ENCODE data around the gene VSNL1.

Gene VSNL1

GRCh38 chr2:17615728-17616351, 75.3 kb downstream of the VSNL1 start:
- DNase-seq = no peak

- no peak for DNase-seq
Measured at GRCh38 chr2:17616405-17616804, 75.9 kb downstream of the VSNL1 start.

GRCh38 chr2:17617516-17617915, 77.0 kb downstream of the VSNL1 start:
- no peak for DNase-seq

- DNase-seq = no peak
Measured at GRCh38 chr2:17617955-17618354, 77.5 kb downstream of the VSNL1 start.

- no peak for DNase-seq
Measured at GRCh38 chr2:17620280-17620679, 79.8 kb downstream of the VSNL1 start.

GRCh38 chr2:17620841-17621240, 80.3 kb downstream of the VSNL1 start:
- no peak for DNase-seq

GRCh38 chr2:17621781-17622180, 81.3 kb downstream of the VSNL1 start:
- no peak for DNase-seq

- DNase-seq = no peak
Measured at GRCh38 chr2:17625446-17625845, 85.0 kb downstream of the VSNL1 start.

- no peak for DNase-seq
Measured at GRCh38 chr2:17626986-17627385, 86.5 kb downstream of the VSNL1 start.

GRCh38 chr2:17627434-17627833, 86.9 kb downstream of the VSNL1 start:
- no peak for DNase-seq

- DNase-seq = no peak
Measured at GRCh38 chr2:17628349-17629261, 88.1 kb downstream of the VSNL1 start.

- DNase-seq = no peak
Measured at GRCh38 chr2:17630089-17630488, 89.6 kb downstream of the VSNL1 start.

GRCh38 chr2:17634997-17635396, 94.5 kb downstream of the VSNL1 start:
- DNase-seq = no peak

GRCh38 chr2:17636257-17636656, 95.8 kb downstream of the VSNL1 start:
- no peak for DNase-seq

GRCh38 chr2:17637131-17637906, 96.8 kb downstream of the VSNL1 start:
- no peak for DNase-seq

GRCh38 chr2:17638196-17638743, 97.8 kb downstream of the VSNL1 start:
- no peak for DNase-seq

GRCh38 chr2:17640406-17640805, 99.9 kb downstream of the VSNL1 start:
- DNase-seq = no peak

- DNase-seq = no peak
Measured at GRCh38 chr2:17643031-17643615, 102.6 kb downstream of the VSNL1 start.

- DNase-seq = no peak
Measured at GRCh38 chr2:17644997-17645720, 104.7 kb downstream of the VSNL1 start.

GRCh38 chr2:17646081-17646554, 105.6 kb downstream of the VSNL1 start:
- peak; percentile 9 for DNase-seq

GRCh38 chr2:17646838-17647701, 106.6 kb downstream of the VSNL1 start:
- DNase-seq = no peak

All from NK-92 treated with Interleukin-12 subunit alpha and Interleukin-12 subunit beta, amount 100 ng/mL, for 24 hours (cell line).